Bronchial epithelial cell (primary cell): ENCODE data around the gene DKKL1. TPM values are rescaled to one million over a fixed set of nuclear protein-coding genes. Genes with fewer than 3 reads are reported as not detected.

Experiments used
- DNase-seq: peaks from one replicate; pipeline ENCODE4 v3.0.0-alpha.2; 2010; ENCODE audit warnings: low read depth
- FAIRE-seq: peaks from 2 replicates; lab custom pipeline; 2011; peaks lifted over from hg19 to GRCh38; lab: Jason Lieb, UNC
- H3K27me3 ChIP-seq: 2 replicates; pipeline ENCODE4 v1.5.1; 2011; ENCODE audit warnings: low read length; ENCODE audit not compliant: control insufficient read depth, insufficient read depth
- H3K36me3 ChIP-seq: 2 replicates; pipeline ENCODE4 v1.5.1; 2011; ENCODE audit warnings: low read length; ENCODE audit not compliant: control insufficient read depth, insufficient read depth
- H3K4me3 ChIP-seq: 2 replicates; pipeline ENCODE4 v1.5.1; 2011; ENCODE audit warnings: mild to moderate bottlenecking, low read depth, low read length, control low read depth
- total RNA-seq: library from RNA; depleted of rRNA; stranded (reverse); fragments of >200 nt; gene quantifications from 2 replicates; pipeline ENCODE4 v1.2.1, GENCODE V29; 2014
- TF ChIP-seq, protein P1 (sequence below): IDR thresholded peaks from 2 replicates; pipeline ENCODE4 v1.5.1; 2011; ENCODE audit warnings: mild to moderate bottlenecking, moderate library complexity, low read length, control low read depth, inconsistent platforms; ENCODE audit not compliant: insufficient read depth, severe bottlenecking

Gene DKKL1
- total RNA-seq, 1 donor from 2014 or later: not detected

GRCh38 chr19:49333418-49333805 is 30.3 kb upstream of the DKKL1 start:
- Histone ChIP-seq H3K36me3 (no peaks in the 10 kb centered on the region), H3K27me3 (peaks cover 2% of the 10 kb centered on the region), H3K4me3 (no peak overlapping the region)
- TF ChIP-seq, protein P1, sequence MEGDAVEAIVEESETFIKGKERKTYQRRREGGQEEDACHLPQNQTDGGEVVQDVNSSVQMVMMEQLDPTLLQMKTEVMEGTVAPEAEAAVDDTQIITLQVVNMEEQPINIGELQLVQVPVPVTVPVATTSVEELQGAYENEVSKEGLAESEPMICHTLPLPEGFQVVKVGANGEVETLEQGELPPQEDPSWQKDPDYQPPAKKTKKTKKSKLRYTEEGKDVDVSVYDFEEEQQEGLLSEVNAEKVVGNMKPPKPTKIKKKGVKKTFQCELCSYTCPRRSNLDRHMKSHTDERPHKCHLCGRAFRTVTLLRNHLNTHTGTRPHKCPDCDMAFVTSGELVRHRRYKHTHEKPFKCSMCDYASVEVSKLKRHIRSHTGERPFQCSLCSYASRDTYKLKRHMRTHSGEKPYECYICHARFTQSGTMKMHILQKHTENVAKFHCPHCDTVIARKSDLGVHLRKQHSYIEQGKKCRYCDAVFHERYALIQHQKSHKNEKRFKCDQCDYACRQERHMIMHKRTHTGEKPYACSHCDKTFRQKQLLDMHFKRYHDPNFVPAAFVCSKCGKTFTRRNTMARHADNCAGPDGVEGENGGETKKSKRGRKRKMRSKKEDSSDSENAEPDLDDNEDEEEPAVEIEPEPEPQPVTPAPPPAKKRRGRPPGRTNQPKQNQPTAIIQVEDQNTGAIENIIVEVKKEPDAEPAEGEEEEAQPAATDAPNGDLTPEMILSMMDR: no peak
- DNase-seq (peak; percentile 10), FAIRE-seq (no peak)

DNA sequence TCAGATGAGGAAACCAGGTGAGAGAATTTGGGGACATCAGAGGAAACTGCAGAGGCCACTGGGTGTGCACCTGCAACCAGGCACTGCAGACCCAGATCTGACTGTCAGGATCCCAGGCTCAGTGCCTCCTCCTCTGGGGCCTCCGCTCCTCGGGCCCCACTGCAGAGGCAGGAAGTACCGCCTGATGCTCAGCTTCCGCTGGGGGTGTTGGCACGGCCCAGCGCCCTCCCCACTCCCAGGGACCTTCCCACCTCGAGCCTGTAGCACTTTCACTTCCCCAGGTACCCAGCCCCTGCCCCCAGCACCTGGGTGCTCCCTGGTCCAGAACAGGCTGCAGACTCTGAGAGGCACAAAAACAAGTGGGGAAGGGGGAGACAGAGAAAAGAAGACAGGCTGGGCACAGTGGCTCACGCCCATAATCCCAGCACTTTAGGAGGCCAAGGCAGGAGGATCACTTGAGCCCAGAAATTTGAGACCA is 29.8 kb upstream of the DKKL1 start:
- DNase-seq: no peak
- no peak overlapping the region for H3K4me3 ChIP-seq

GRCh38 chr19:49335071-49335783 is 28.4 kb upstream of the DKKL1 start, which contains the start of gene CD37:
TSS of gene CD37 (plus strand) at chr19:49335406. CDS start at chr19:49335541, 135 bp downstream.
- TF ChIP-seq, protein P1: no peak
- DNase-seq (no peak), FAIRE-seq (no peak)
- no peak within 1 kb of the TSS for H3K4me3 ChIP-seq
- no peaks in the 10 kb centered on the region for H3K36me3 ChIP-seq
- peaks cover 2% of the 10 kb centered on the region for H3K27me3 ChIP-seq

More for the DNA sequence above, 29.8 kb upstream of the DKKL1 start:
- H3K27me3 ChIP-seq: peaks cover 2% of the 10 kb centered on the region
- FAIRE-seq: no peak
- no peaks in the 10 kb centered on the region for H3K36me3 ChIP-seq
- TF ChIP-seq, protein P1: no peak

DNA sequence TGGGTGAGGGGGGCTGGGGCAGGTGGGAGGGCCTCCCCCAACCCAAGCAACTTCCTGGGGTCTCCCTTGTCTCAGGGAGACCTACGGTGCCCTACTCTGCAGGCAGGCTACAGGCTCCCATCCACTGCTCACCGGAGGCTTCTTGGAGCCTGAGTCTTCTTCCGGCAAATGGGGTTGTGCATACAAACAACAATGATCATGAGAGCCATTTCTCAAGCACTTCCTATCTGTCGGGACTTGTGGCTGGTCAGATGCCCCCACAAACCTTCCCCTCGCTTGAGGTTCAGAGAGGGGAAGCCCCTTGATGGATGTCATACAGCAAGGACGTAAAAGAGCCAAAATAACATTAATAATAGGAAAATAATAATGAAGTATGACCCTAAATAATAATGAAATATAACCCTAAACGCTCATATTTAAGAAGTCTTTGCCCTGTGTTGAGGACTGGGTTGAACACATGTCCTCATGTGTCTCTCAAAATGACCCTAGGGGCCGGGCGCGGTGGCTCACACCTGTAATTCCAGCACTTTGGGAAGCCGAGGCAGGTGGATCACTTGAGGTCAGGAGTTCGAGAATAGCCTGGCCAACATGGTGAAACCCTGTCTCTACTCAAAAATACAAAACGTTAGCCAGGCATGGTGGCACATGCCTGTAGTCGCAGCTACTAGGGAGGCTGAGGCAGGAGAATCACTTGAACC is 27.7 kb upstream of the DKKL1 start:
- no peak overlapping the region for H3K4me3 ChIP-seq
- TF ChIP-seq, protein P1: no peak
- DNase-seq: no peak
- peaks cover 2% of the 10 kb centered on the region for H3K27me3 ChIP-seq
- H3K36me3 ChIP-seq: no peaks in the 10 kb centered on the region
- no peak for FAIRE-seq

DNA sequence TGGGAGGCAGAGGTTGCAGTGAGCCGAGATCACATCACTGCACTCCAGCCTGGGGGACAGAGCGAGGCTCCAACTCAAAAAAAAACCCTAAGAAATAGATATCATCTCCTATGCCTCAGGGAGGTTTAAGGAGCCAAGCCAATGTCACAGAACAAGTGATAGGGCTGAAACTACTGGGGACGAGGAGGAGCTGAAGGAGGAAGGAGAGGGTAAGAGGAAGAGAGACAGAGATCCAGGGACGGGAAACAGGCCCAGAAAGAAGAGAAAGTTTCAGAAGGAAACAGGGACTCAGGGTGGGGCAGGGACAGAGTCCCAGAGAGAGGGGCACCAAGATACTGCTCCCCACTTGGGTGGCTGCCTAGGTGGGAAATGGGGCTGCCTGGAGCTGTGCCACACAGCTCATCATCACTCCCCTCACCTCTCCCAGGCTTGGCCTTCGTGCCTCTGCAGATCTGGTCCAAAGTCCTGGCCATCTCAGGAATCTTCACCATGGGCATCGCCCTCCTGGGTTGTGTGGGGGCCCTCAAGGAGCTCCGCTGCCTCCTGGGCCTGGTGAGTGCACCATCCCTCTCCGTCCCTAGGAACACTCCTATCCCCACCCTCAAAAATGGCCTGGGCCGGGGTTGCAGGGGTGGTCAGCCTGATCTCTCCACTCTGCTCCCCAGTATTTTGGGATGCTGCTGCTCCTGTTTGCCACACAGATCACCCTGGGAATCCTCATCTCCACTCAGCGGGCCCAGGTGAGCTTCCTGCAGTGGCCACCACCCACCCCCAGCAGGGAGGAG is 27.0 kb upstream of the DKKL1 start:
- no peak for FAIRE-seq
- Histone ChIP-seq H3K36me3 (peaks cover 2% of the 10 kb centered on the region), H3K4me3 (no peak overlapping the region), H3K27me3 (peaks cover 2% of the 10 kb centered on the region)
- TF ChIP-seq, protein P1: no peak
- DNase-seq: no peak
